Effector memory CD4-positive, alpha-beta T cell (primary cell): ENCODE measurements around the gene CCDC85C.

Experiments
- DNase-seq, 3 donors: peaks; one replicate each; pipeline ENCODE4 v3.0.0-alpha.2; 2020
- H3K27ac ChIP-seq: 2 replicates; pipeline ENCODE4 v1.7.0; 2013; ENCODE audit warnings: mild to moderate bottlenecking, low read length, moderate library complexity; ENCODE audit not compliant: insufficient read depth, poor library complexity, severe bottlenecking
- H3K27me3 ChIP-seq: replicated peaks from 2 replicates; pipeline ENCODE4 v1.7.0; 2013; ENCODE audit warnings: mild to moderate bottlenecking, low read length; ENCODE audit not compliant: insufficient read depth, control insufficient read depth, poor library complexity, severe bottlenecking
- H3K36me3 ChIP-seq: 2 replicates; pipeline ENCODE4 v1.7.0; 2013; ENCODE audit warnings: mild to moderate bottlenecking, low read length, moderate library complexity; ENCODE audit not compliant: control insufficient read depth, insufficient read depth
- H3K4me1 ChIP-seq: 2 replicates; pipeline ENCODE4 v1.7.0; 2013; ENCODE audit warnings: low read length, mild to moderate bottlenecking; ENCODE audit not compliant: control insufficient read depth, insufficient read depth, poor library complexity, severe bottlenecking
- H3K4me3 ChIP-seq: 2 replicates; pipeline ENCODE4 v1.7.0; 2013; ENCODE audit warnings: low read length, low read depth, mild to moderate bottlenecking; ENCODE audit not compliant: insufficient read depth, poor library complexity, severe bottlenecking
- H3K9me3 ChIP-seq: 2 replicates; pipeline ENCODE4 v1.7.0; 2013; ENCODE audit warnings: mild to moderate bottlenecking, low read length, moderate library complexity; ENCODE audit not compliant: control insufficient read depth

Gene CCDC85C

DNA sequence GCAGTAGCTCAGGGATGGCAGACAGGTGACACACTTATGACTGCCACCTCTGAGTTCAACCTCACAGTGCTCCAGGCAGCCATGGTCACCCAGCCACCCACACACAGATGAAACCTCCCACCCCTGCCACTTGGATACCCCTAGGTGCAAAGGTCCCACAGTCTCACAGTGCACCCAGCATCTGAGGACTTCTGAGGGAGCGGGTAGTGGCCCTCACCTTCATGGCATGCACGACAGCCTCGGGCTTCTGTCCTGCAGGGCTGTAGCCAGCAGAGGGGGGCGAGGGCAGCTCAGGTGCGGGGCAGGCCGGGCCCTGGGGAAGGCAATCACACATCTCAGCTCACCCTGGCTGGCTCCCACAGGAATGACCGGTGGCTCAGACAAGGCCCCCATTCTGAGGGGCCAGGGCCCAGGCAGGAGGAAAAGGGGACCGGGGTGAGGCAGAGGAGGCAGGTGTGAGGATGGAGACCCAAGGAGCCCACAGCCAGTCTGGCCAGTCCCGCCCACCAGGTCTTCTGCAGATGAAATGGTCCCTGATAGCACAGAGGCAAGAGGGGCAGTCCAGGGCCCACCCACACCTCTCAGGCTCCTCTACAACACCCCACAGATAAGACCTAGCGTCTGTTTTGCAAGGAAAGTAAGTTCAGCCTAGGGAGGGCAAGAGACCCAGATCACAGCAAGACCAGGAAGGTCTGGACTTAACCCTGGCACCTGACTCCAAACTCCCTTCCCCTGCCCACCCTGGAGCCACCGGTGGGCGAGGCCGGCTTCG lies 87.0 kb downstream of the CCDC85C start:
- Histone ChIP-seq H3K9me3 (no peaks in the 10 kb centered on the region), H3K27me3 (no peaks in the 10 kb centered on the region), H3K27ac (no peak overlapping the region), H3K4me3 (no peak overlapping the region), H3K4me1 (no peaks in the 10 kb centered on the region), H3K36me3 (peaks cover 7% of the 10 kb centered on the region)
- DNase-seq, result no peak

DNA sequence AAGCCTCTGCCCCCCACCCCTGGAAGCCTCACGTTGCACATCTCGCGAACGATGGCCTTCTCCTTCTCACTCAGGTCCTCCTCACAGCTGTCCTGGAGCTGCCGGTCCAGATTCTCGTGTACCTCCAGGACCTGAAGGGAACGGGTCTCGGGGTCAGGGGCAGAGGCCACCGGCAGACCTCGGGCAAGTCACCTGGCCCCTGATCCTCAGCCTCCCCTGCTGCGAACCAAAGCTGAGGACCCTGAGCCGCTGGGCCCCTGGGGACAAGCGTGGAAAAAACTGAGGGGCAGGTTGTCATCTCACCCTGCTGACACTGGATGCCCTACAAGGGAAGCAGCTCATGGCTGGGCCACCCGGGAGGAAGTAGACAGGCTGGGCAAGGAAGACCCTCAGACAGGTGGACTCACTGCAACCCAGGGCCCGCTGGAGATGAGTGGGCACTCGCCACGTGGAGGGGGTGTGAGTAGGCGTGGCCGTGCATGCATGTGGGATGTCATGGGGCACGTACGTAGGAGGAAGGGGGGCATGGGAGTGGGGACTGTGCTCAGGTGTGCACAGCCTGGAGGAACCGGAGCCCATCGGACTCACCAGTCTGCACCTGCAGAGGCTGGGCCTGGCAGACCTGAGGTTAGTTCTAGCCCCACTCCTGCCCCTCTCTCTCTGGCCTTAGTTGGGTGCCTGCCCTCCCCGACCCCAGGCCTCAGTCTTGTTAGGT lies 87.7 kb downstream of the CCDC85C start:
- Histone ChIP-seq H3K9me3 (no peaks in the 10 kb centered on the region), H3K4me3 (no peak overlapping the region), H3K4me1 (no peaks in the 10 kb centered on the region), H3K27me3 (no peaks in the 10 kb centered on the region), H3K27ac (no peak overlapping the region), H3K36me3 (peaks cover 15% of the 10 kb centered on the region)
- no peak for DNase-seq

DNA sequence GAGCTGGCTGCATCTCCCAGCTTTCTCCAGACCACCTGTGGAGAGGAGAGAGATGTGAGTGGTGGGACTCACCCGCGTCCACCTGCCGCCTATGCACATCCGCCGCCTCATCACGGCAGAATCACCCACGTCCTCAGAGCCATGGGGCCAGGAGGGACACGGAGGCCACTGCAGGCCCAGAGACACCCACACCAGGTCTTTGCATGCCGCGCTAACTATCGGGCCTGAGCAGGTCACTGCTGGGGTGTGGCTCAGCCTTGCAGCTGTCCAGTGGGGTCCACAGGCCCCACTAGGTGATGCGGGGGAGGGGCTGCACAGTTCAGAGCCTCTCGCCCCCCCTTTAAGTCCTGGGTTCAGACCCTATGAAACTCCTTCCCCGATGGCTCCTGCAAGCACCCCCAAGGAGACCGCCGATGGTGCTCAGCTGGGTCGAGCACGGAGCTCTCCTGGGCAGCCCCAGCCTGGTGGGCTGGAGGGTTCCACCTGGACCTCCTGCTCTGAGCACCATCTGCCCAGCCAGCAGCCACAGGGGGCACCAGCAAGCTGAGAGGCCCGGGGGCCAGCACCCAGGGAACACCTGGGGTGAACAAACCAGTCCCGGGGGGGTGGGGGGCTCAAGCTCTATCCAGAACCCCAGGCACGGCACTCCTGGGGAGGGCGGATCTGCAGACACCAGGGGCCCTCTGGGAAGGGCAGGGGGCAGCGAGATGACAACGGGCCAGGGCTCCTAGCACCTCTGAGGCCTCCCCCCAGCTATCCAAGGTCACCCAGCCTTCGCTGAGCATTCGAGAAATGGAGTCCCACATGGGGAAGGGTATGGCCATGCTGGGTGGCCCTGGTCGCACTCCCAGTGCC lies 88.5 kb downstream of the CCDC85C start:
- no peaks in the 10 kb centered on the region for H3K27me3 ChIP-seq
- peaks cover 20% of the 10 kb centered on the region for H3K36me3 ChIP-seq
- H3K9me3 ChIP-seq, result no peaks in the 10 kb centered on the region
- DNase-seq, result no peak
- H3K27ac ChIP-seq, result no peak overlapping the region
- H3K4me1 ChIP-seq, result no peaks in the 10 kb centered on the region
- no peak overlapping the region for H3K4me3 ChIP-seq

DNA sequence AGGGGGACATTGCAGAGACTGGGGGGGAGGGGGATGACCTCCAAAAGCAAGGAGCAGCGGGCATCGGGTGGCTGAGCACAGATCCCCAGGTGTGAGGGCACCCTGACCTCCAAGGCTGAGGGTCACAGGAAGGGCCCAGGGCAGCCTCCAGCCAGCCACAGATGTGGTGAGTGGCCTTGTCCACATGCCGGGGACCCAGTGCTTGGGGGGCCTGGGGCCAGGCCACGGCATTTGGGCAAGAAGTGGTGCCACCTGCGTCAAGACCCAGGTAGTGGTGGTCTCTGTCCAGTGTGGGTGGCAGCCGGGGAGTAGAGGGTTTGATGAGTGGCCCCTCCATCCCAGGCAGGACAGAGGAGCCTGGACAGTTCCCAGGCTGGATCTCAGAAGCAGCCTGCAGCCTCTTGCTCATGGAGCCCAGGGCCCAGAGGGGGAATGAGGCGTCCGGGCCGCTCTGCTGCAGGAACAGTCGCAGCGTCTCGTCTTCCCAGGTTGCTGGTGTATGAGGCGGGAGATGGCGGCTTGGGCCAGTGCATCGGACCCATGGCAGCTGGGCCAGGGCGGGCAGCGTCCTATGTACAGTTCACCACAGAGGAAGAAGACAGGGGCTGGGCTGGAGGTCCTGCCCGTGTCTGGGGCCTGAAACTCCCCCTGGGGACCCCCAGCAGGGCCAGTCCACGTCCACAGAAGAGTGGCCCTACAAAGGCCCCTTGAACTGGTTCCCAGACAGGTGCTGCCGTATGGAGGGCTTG lies 89.3 kb downstream of the CCDC85C start:
- Histone ChIP-seq H3K36me3 (peaks cover 24% of the 10 kb centered on the region), H3K4me1 (no peaks in the 10 kb centered on the region), H3K27me3 (no peaks in the 10 kb centered on the region), H3K4me3 (no peak overlapping the region), H3K27ac (no peak overlapping the region), H3K9me3 (no peaks in the 10 kb centered on the region)
- DNase-seq, result no peak

DNA sequence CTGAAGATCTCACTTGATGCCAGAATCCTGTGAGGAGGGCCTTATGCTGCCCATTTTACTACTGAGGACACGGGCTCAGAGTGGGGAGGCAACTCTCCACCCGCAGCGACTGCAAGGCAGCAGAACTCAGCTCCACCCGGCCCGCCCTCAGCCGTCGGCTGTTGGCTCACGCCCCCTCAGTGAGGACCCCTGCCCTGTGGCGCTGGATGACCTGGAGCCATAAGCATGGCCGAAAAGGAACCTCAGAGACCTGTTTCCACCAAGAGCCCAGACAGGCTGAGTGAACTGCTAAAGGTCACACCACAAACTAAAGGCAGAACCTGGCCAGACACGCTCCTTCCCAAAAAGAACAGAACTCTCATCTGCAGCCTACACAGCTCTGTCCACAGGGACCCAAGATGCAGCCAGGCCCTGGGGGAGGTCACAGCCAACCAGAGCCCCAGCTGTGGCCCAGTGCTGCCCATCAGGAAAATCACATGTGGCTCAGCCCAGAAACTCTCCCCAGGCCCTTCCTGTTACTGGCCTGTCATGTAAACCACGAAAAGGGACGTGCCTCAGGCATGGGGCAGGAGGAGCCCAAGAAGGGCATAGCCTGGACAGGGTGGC lies 90.0 kb downstream of the CCDC85C start:
- Histone ChIP-seq H3K27ac (no peak overlapping the region), H3K27me3 (no peaks in the 10 kb centered on the region), H3K4me3 (no peak overlapping the region), H3K36me3 (peaks cover 31% of the 10 kb centered on the region), H3K4me1 (no peaks in the 10 kb centered on the region), H3K9me3 (no peaks in the 10 kb centered on the region)
- DNase-seq, result no peak

DNA sequence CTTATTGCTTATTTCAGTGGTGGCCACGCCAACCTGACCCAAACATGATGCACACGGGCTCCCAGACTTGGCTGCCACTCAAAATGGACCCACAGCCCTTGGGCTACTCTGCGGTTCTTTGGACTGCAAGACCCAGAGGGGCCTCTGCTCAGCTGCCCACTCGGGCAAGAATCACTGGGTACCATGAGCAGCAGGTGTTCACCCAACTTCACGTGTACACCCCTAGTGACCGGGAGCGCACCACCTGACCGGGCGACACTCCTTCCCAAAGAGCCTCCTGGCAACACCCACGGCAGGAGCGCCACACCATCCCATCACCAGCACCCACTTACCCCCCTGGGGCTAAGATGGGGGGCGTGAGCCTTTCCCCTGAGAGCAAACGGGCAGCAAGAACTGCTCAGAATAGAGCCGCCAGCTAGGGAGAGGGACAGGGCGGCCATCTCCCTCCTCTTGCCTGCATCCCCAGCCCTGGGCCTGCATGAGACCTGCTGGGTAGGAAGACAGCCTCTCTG lies 90.8 kb downstream of the CCDC85C start:
- H3K9me3 ChIP-seq, result no peaks in the 10 kb centered on the region
- no peaks in the 10 kb centered on the region for H3K27me3 ChIP-seq
- H3K4me1 ChIP-seq, result no peaks in the 10 kb centered on the region
- no peak overlapping the region for H3K4me3 ChIP-seq
- H3K27ac ChIP-seq, result no peak overlapping the region
- peaks cover 39% of the 10 kb centered on the region for H3K36me3 ChIP-seq
- no peak for DNase-seq

DNA sequence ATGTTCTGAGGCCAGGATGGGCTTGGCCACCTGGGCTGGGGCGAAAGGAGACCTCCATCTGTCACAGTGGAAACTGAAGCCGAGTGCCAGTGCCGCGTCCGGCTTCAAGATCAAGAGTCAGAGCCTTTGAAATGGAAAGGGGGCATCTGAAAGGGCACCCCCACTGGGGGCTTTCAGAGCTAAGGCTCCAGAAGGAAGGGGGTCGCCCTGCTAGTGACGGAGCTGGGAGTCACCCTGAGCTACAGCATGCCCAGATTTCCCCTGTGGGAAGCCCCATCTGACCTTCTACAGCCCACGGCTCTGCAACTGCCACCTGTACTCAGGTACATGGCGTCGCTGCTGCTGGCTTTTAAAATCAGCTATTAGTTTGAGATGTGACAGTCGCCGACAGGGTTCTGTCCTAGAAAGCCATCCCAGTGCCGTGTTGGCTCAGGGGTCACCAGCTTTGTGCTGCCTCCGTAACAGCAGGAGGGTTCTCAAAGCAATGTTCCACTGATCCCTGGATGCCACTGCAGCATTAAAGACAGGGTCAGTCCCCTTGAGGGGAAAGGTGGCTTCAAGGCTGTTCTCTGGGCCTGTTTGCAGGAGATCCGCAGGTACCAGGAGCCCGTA lies 91.3 kb downstream of the CCDC85C start:
- no peak overlapping the region for H3K27ac ChIP-seq
- no peak overlapping the region for H3K4me3 ChIP-seq
- peaks cover 44% of the 10 kb centered on the region for H3K36me3 ChIP-seq
- no peaks in the 10 kb centered on the region for H3K9me3 ChIP-seq
- no peaks in the 10 kb centered on the region for H3K27me3 ChIP-seq
- no peak for DNase-seq
- no peaks in the 10 kb centered on the region for H3K4me1 ChIP-seq

DNA sequence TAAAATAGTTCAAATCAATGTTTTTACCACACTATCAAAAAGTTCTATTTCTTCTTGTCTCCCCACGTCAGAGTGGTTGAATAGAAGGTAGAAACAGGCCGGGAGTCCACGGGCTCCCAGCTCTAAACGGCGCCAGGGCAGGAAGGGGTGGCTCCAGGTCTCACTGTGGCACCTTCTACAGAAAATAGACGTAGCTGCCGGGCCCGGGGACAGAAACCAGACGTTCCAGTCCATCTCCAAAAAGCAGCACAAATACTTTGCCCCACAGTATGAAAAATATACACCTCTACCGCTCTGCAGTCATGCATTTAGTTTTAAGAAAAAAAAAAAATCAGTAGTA lies 91.9 kb downstream of the CCDC85C start:
- DNase-seq, result no peak
- Histone ChIP-seq H3K4me3 (no peak overlapping the region), H3K27ac (no peak overlapping the region), H3K4me1 (no peaks in the 10 kb centered on the region), H3K36me3 (peaks cover 50% of the 10 kb centered on the region), H3K9me3 (no peaks in the 10 kb centered on the region), H3K27me3 (no peaks in the 10 kb centered on the region)
